ENCODE results near the gene TFDP2. TPM values are rescaled to one million over a fixed set of nuclear protein-coding genes. Genes with fewer than 3 reads are reported as not detected.

The TFDP2 gene
- total RNA-seq, 1 donor from 2014 or later = 173 TPM

DNA sequence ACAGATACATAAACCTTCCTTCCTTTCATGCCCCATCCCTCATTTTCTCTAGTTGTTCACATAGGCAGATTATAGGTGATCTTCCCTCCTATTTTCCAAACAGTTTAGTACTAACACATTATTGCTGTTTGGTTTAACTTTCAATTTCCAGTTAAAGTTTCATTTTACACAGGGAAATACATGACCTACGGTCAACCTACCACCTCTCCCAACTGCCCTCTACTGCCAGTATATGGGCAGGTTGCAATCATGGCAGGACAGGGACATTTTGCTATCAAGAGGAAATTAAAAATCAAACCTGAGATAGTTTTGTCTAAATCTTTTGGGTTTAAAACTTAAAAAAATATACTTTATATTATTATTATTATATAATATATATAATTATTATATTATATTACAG lies 26.1 kb upstream of the TFDP2 start:
- Mint-ChIP-seq H3K27ac (no peak overlapping the region), H3K9me3 (no peaks in the 10 kb centered on the region), H3K4me1 (no peaks in the 10 kb centered on the region), H3K36me3 (peaks cover 6% of the 10 kb centered on the region), H3K27me3 (ENCODE audit: insufficient read depth, low read depth) (no peaks in the 10 kb centered on the region), H3K4me3 (no peak overlapping the region)
- Histone ChIP-seq H3K79me2 (ENCODE audit: low read depth) (no peaks in the 10 kb centered on the region), H3F3A (ENCODE audit: low read depth) (peaks cover 2% of the 10 kb centered on the region), H3K9ac (no peak overlapping the region), H3K27ac (no peak overlapping the region), H4K20me1 (ENCODE audit: low read depth) (no peaks in the 10 kb centered on the region), H3K9me3 (ENCODE audit: low read depth) (no peaks in the 10 kb centered on the region), H3K4me2 (no peak overlapping the region), H3K4me1 (no peaks in the 10 kb centered on the region), H2AFZ (replicated peaks) (no peak overlapping the region), H3K27me3 (no peaks in the 10 kb centered on the region), H3K4me3 (no peak overlapping the region), H3K36me3 (peaks cover 3% of the 10 kb centered on the region)
- no peak for DNase-seq (ENCODE audit: low spot score)
- TF ChIP-seq EZH2phosphoT487 (IDR thresholded peaks at IDR 0.05) = no peak
- TF ChIP-seq, protein P1, sequence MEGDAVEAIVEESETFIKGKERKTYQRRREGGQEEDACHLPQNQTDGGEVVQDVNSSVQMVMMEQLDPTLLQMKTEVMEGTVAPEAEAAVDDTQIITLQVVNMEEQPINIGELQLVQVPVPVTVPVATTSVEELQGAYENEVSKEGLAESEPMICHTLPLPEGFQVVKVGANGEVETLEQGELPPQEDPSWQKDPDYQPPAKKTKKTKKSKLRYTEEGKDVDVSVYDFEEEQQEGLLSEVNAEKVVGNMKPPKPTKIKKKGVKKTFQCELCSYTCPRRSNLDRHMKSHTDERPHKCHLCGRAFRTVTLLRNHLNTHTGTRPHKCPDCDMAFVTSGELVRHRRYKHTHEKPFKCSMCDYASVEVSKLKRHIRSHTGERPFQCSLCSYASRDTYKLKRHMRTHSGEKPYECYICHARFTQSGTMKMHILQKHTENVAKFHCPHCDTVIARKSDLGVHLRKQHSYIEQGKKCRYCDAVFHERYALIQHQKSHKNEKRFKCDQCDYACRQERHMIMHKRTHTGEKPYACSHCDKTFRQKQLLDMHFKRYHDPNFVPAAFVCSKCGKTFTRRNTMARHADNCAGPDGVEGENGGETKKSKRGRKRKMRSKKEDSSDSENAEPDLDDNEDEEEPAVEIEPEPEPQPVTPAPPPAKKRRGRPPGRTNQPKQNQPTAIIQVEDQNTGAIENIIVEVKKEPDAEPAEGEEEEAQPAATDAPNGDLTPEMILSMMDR (IDR thresholded peaks at IDR 0.05) = no peak
- no peak for TF ChIP-seq EZH2 (IDR thresholded peaks at IDR 0.05)

DNA sequence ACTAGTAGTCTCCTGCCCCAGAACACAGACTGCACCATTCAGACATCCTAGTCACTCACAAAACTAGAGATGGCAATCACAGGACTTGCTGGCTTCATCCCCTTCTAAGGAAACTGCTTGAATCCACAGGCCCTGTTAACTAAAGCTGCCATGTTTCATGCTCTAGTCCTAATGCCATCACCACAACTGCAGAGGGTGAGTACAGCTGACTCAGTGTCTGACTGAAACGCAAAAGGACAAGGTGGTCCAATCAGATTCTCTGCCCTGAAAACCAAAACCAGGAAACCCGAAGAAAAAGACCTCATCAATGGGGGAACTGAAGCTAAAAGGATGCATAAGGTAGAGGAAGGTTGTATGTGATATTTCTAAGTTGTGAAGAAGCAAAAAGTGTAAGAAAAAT lies 25.2 kb upstream of the TFDP2 start:
- no peaks in the 10 kb centered on the region for H3K4me1 Mint-ChIP-seq
- H3K9ac ChIP-seq = no peak overlapping the region
- H3K27ac ChIP-seq = no peak overlapping the region
- no peaks in the 10 kb centered on the region for H4K20me1 ChIP-seq (ENCODE audit: low read depth)
- no peaks in the 10 kb centered on the region for H3K4me1 ChIP-seq
- H3K36me3 ChIP-seq = peaks cover 3% of the 10 kb centered on the region
- H3K27me3 Mint-ChIP-seq (ENCODE audit: insufficient read depth, low read depth) = no peaks in the 10 kb centered on the region
- no peaks in the 10 kb centered on the region for H3K27me3 ChIP-seq
- H3K9me3 ChIP-seq (ENCODE audit: low read depth) = no peaks in the 10 kb centered on the region
- H2AFZ ChIP-seq (replicated peaks) = no peak overlapping the region
- H3K27ac Mint-ChIP-seq = no peak overlapping the region
- TF ChIP-seq EZH2phosphoT487 (IDR thresholded peaks at IDR 0.05) (no peak), EZH2 (IDR thresholded peaks at IDR 0.05) (no peak)
- TF ChIP-seq, protein P1 (IDR thresholded peaks at IDR 0.05) = no peak
- no peaks in the 10 kb centered on the region for H3F3A ChIP-seq (ENCODE audit: low read depth)
- no peaks in the 10 kb centered on the region for H3K9me3 Mint-ChIP-seq
- H3K4me2 ChIP-seq = no peak overlapping the region
- DNase-seq (ENCODE audit: low spot score) = no peak
- H3K4me3 ChIP-seq = no peak overlapping the region
- H3K79me2 ChIP-seq (ENCODE audit: low read depth) = no peaks in the 10 kb centered on the region
- H3K36me3 Mint-ChIP-seq = peaks cover 6% of the 10 kb centered on the region
- no peak overlapping the region for H3K4me3 Mint-ChIP-seq

DNA sequence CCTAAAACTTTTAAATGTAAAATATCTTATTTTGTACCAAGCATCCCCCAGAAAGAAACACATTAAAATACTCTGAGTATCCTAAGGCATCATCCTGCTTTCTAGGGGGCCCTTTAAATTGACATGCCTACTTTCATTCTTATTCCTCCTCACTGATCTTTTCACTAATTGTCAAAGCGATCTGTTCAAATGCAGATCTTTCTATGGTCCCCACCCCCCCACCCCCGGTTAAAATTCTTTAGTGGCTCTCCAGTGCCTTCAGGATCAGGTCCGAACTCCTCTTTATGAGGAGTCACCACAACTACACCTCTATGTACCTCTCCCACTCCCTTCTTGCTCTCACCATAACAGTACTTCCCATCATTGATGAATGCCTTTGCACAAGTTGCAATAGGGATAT lies 19.2 kb upstream of the TFDP2 start:
- Mint-ChIP-seq H3K4me1 (no peaks in the 10 kb centered on the region), H3K27ac (no peak overlapping the region), H3K4me3 (no peak overlapping the region), H3K27me3 (ENCODE audit: insufficient read depth, low read depth) (no peaks in the 10 kb centered on the region), H3K36me3 (peaks cover 9% of the 10 kb centered on the region), H3K9me3 (no peaks in the 10 kb centered on the region)
- Histone ChIP-seq H3K36me3 (peaks cover 9% of the 10 kb centered on the region), H3K4me2 (no peak overlapping the region), H3K27me3 (no peaks in the 10 kb centered on the region), H3K4me3 (no peak overlapping the region), H3K27ac (no peak overlapping the region), H3F3A (ENCODE audit: low read depth) (peaks cover 7% of the 10 kb centered on the region), H2AFZ (replicated peaks) (no peak overlapping the region), H3K9me3 (ENCODE audit: low read depth) (no peaks in the 10 kb centered on the region), H4K20me1 (ENCODE audit: low read depth) (no peaks in the 10 kb centered on the region), H3K9ac (no peak overlapping the region), H3K4me1 (peaks cover 8% of the 10 kb centered on the region), H3K79me2 (ENCODE audit: low read depth) (no peaks in the 10 kb centered on the region)
- DNase-seq (ENCODE audit: low spot score) = no peak
- TF ChIP-seq EZH2phosphoT487 (IDR thresholded peaks at IDR 0.05) = no peak
- TF ChIP-seq EZH2 (IDR thresholded peaks at IDR 0.05) = no peak
- TF ChIP-seq, protein P1 (IDR thresholded peaks at IDR 0.05) = no peak
